SK-N-SH treated with all-trans-retinoic acid at 6 μM for 48 hours (cell line): ENCODE measurements around the gene THBS3.
"Not testable (repeated sequence)": the region's sequence is repeated elsewhere in the genome, so short reads cannot be mapped to it uniquely, and the experiment has no call there.

Experiments
- ATAC-seq: fragments of 200-7000 bp; cut with Tn5 transposase; 3 replicates; pipeline ENCODE4 v1.9.1; 2020; ENCODE audit warnings: mild to moderate bottlenecking, moderate library complexity
- BACH2 ChIP-seq: fragments of 250-450 bp; sonication (Bioruptor Pico); IDR thresholded peaks from 2 replicates; pipeline ENCODE4 v1.9.0; 2021; ENCODE audit warnings: mild to moderate bottlenecking, borderline replicate concordance
- CREB5 ChIP-seq: fragments of 250-450 bp; sonication (Bioruptor Pico); IDR thresholded peaks from 2 replicates; pipeline ENCODE4 v1.5.1; 2020; ENCODE audit warnings: low read depth, mild to moderate bottlenecking, moderate library complexity
- ESRRG ChIP-seq: fragments of 250-450 bp; sonication (Bioruptor Pico); IDR thresholded peaks from 2 replicates; pipeline ENCODE4 v1.6.1; 2021; ENCODE audit warnings: mild to moderate bottlenecking
- GLIS3 ChIP-seq: fragments of 250-450 bp; sonication (Bioruptor Pico); IDR thresholded peaks from 2 replicates; pipeline ENCODE4 v1.5.0; 2020; ENCODE audit warnings: mild to moderate bottlenecking, moderate library complexity
- ISL1 ChIP-seq: fragments of 250-450 bp; sonication (Bioruptor Pico); IDR thresholded peaks from 2 replicates; pipeline ENCODE4 v2.1.2; 2022; ENCODE audit warnings: mild to moderate bottlenecking, moderate library complexity
- PATZ1 ChIP-seq: fragments of 250-450 bp; sonication (Bioruptor Pico); IDR thresholded peaks from 2 replicates; pipeline ENCODE4 v1.8.0; 2020; ENCODE audit warnings: mild to moderate bottlenecking, moderate library complexity, borderline replicate concordance
- POU6F1 ChIP-seq: fragments of 250-450 bp; sonication (Bioruptor Pico); IDR thresholded peaks from 2 replicates; pipeline ENCODE4 v1.8.0; 2021; ENCODE audit warnings: low read depth, mild to moderate bottlenecking, moderate library complexity, borderline replicate concordance
- SNAI2 ChIP-seq: fragments of 250-450 bp; sonication (Bioruptor Pico); IDR thresholded peaks from 2 replicates; pipeline ENCODE4 v1.5.0; 2020; ENCODE audit warnings: mild to moderate bottlenecking, moderate library complexity
- TOX ChIP-seq: fragments of 250-450 bp; sonication (Bioruptor Pico); IDR thresholded peaks from 2 replicates; pipeline ENCODE4 v1.8.0; 2021; ENCODE audit warnings: mild to moderate bottlenecking, moderate library complexity, borderline replicate concordance
- ZC3H10 ChIP-seq: fragments of 250-450 bp; sonication (Bioruptor Pico); IDR thresholded peaks from 2 replicates; pipeline ENCODE4 v1.5.1; 2021; ENCODE audit warnings: mild to moderate bottlenecking, moderate library complexity
- ZFP3 ChIP-seq: fragments of 250-450 bp; sonication (Bioruptor Pico); IDR thresholded peaks from 2 replicates; pipeline ENCODE4 v1.5.0; 2020; ENCODE audit warnings: mild to moderate bottlenecking, moderate library complexity
- ZFP30 ChIP-seq: fragments of 450-650 bp; formaldehyde crosslinking; IDR thresholded peaks from 2 replicates; pipeline ENCODE4 v1.5.0; 2022; ENCODE audit warnings: mild to moderate bottlenecking, moderate library complexity
- ZNF565 ChIP-seq: fragments of 450-650 bp; formaldehyde crosslinking; conservative IDR thresholded peaks from 2 replicates; pipeline ENCODE4 v1.5.0; 2020; ENCODE audit warnings: low read depth, mild to moderate bottlenecking, moderate library complexity
- ZNF70 ChIP-seq: fragments of 450-650 bp; formaldehyde crosslinking; IDR thresholded peaks from 2 replicates; pipeline ENCODE4 v1.5.0; 2020; ENCODE audit warnings: mild to moderate bottlenecking, moderate library complexity
- ZNF8 ChIP-seq: fragments of 450-650 bp; formaldehyde crosslinking; IDR thresholded peaks from 2 replicates; pipeline ENCODE4 v1.5.0; 2020; ENCODE audit warnings: mild to moderate bottlenecking, moderate library complexity
- TF ChIP-seq, protein P1 (sequence below): fragments of 250-450 bp; sonication (Bioruptor Pico); IDR thresholded peaks from 2 replicates; pipeline ENCODE4 v1.5.1; 2021; ENCODE audit warnings: mild to moderate bottlenecking, moderate library complexity

Gene THBS3

DNA sequence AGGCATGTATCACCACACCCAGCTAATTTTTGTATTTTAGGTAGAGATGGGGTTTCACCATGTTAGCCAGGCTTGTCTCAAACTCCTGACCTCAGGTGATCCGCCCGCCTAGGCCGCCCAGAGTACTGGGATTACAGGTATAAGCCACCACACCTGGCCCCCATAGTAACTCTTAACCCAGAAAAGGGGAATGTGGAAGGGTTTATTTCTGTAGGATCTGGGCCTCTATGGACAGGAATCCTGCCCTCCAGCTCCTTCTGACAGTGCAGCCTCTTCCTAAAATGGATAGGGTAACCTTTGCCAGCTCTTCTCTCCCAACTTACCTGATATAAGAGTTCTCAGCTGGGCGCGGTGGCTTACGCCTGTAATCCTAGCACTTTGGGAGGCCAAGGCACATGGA lies 45.1 kb downstream of the THBS3 start:
- ATAC-seq, result not testable (repeated sequence)

GRCh38 chr1:155160128-155160527 lies 47.6 kb downstream of the THBS3 start:
- no peak for TF ChIP-seq ZC3H10
- no peak for TF ChIP-seq ESRRG (CRISPR knock-in tag)
- TF ChIP-seq ZFP30 (CRISPR knock-in tag), result no peak
- no peak for TF ChIP-seq PATZ1
- TF ChIP-seq ZNF565 (CRISPR knock-in tag), result no peak
- no peak; the same call in 2 of the 3 replicates for ATAC-seq

GRCh38 chr1:155158991-155159390 lies 48.7 kb downstream of the THBS3 start:
- TF ChIP-seq, protein P1, sequence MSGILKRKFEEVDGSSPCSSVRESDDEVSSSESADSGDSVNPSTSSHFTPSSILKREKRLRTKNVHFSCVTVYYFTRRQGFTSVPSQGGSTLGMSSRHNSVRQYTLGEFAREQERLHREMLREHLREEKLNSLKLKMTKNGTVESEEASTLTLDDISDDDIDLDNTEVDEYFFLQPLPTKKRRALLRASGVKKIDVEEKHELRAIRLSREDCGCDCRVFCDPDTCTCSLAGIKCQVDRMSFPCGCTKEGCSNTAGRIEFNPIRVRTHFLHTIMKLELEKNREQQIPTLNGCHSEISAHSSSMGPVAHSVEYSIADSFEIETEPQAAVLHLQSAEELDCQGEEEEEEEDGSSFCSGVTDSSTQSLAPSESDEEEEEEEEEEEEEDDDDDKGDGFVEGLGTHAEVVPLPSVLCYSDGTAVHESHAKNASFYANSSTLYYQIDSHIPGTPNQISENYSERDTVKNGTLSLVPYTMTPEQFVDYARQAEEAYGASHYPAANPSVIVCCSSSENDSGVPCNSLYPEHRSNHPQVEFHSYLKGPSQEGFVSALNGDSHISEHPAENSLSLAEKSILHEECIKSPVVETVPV, result no peak
- TF ChIP-seq TOX (no peak), PATZ1 (no peak), GLIS3 (CRISPR knock-in tag) (no peak), BACH2 (no peak), ESRRG (CRISPR knock-in tag) (no peak), ZNF8 (CRISPR knock-in tag) (no peak), ZFP3 (CRISPR knock-in tag) (no peak), CREB5 (CRISPR knock-in tag) (no peak), ZFP30 (CRISPR knock-in tag) (no peak), ISL1 (no peak), ZNF70 (CRISPR knock-in tag) (no peak), SNAI2 (CRISPR knock-in tag) (no peak), POU6F1 (CRISPR knock-in tag) (no peak)
- ATAC-seq, result no peak

GRCh38 chr1:155155996-155156643 lies 51.6 kb downstream of the THBS3 start:
- not testable (repeated sequence) for ATAC-seq
